Measurements from ENCODE around the gene LRMDA.

DNA sequence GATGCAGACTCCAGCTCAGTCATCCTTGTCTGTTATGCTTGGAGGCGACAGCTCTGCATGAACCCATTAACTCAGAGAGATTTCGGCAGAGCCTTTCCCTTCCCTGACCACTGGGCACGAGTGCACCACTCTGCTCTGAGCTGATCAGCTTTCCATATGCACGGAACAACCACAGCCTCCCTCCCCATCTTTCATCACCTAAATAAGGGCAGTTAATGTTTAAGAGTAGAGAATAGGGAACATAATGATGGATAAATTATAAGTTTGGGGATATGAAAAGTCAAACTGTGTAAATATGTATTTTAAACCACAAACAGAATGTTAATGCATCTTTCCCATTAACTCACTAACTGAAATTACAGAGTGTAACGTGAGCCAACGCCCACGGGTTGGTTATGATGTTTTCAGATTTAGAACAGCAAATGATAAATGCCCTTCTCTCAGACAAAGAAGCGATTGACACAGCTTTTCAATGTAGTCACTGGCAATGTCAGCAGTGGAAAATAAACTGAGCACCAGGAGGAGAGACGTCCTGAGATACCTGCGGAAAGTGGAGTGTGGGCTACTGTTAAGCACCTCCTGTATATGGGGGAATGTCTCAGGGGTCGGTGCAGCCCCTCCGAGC lies 658.2 kb downstream of the LRMDA start:
- TF ChIP-seq CTCF (conservative IDR thresholded peaks at IDR 0.05; ENCODE audit: low read length) (no peak), EZH2phosphoT487 (IDR thresholded peaks at IDR 0.05; ENCODE audit: borderline replicate concordance) (no peak)

Data from Loucy (cell line).